DMS79 (cell line): ENCODE measurements around the gene ADGRB2.

Experiments used
- DNase-seq: peaks from one replicate; lab custom pipeline; 2025; lab: John Stamatoyannopoulos, UW

The ADGRB2 gene

GRCh38 chr1:31764312-31765040 lies at the start of gene ADGRB2:
Gene ADGRB2 (minus strand): TSS chr1:31764340. CDS start chr1:31757221, 7,119 bp downstream.
- DNase-seq, result peak; percentile 44

- peak; percentile 92 for DNase-seq
Measured at GRCh38 chr1:31812158-31812829, 48.2 kb upstream of the ADGRB2 start.

GRCh38 chr1:31811605-31812004 lies 47.5 kb upstream of the ADGRB2 start:
- DNase-seq, result peak; percentile 99

- no peak for DNase-seq
Measured at GRCh38 chr1:31809698-31810097, 45.6 kb upstream of the ADGRB2 start.

GRCh38 chr1:31807273-31808048 lies 43.3 kb upstream of the ADGRB2 start:
- DNase-seq, result no peak

GRCh38 chr1:31805318-31805717 lies 41.2 kb upstream of the ADGRB2 start:
- no peak for DNase-seq

- DNase-seq, result no peak
Measured at GRCh38 chr1:31804098-31804497, 40.0 kb upstream of the ADGRB2 start.

- DNase-seq, result no peak
Measured at GRCh38 chr1:31803610-31804009, 39.5 kb upstream of the ADGRB2 start.

- DNase-seq, result no peak
Measured at GRCh38 chr1:31802190-31803150, 38.3 kb upstream of the ADGRB2 start.

GRCh38 chr1:31801458-31801857 lies 37.3 kb upstream of the ADGRB2 start:
- DNase-seq, result no peak

- no peak for DNase-seq
Measured at GRCh38 chr1:31800674-31800967, 36.5 kb upstream of the ADGRB2 start.

GRCh38 chr1:31799895-31800673 lies 35.9 kb upstream of the ADGRB2 start:
- DNase-seq, result no peak

- no peak for DNase-seq
Measured at GRCh38 chr1:31799196-31799894, 35.2 kb upstream of the ADGRB2 start.

- DNase-seq, result no peak
Measured at GRCh38 chr1:31798433-31799195, 34.5 kb upstream of the ADGRB2 start.

GRCh38 chr1:31798086-31798432 lies 33.9 kb upstream of the ADGRB2 start:
- DNase-seq, result no peak

- DNase-seq, result no peak
Measured at GRCh38 chr1:31797216-31797615, 33.1 kb upstream of the ADGRB2 start.

- DNase-seq, result no peak
Measured at GRCh38 chr1:31796707-31797106, 32.6 kb upstream of the ADGRB2 start.

- DNase-seq, result peak; percentile 59
Measured at GRCh38 chr1:31795801-31796621, 31.9 kb upstream of the ADGRB2 start.
